Fibroblast of lung (primary cell): ENCODE measurements around the gene TIAM2. TPM values are rescaled to one million over a fixed set of nuclear protein-coding genes. Genes with fewer than 3 reads are reported as not detected.
"Not testable (repeated sequence)": the region's sequence is repeated elsewhere in the genome, so short reads cannot be mapped to it uniquely, and the experiment has no call there.

Source experiments
- DNase-seq, 2 donors: peaks; one replicate each; pipeline versions ENCODE4 v3.0.0 to v3.0.0-alpha.2; 2010; ENCODE audit warnings: low read depth in 2 of 2
- H2AFZ ChIP-seq: 2 replicates; pipeline ENCODE4 v1.5.1; 2012; ENCODE audit warnings: low read length, control low read depth, inconsistent platforms
- H3K27ac ChIP-seq: 2 replicates; pipeline ENCODE4 v1.5.1; 2011; ENCODE audit warnings: low read length, control low read depth; ENCODE audit not compliant: insufficient read depth
- H3K27me3 ChIP-seq: 2 replicates; pipeline ENCODE4 v1.5.1; 2011; ENCODE audit warnings: mild to moderate bottlenecking, low read length; ENCODE audit not compliant: control insufficient read depth, insufficient read depth
- H3K36me3 ChIP-seq: 2 replicates; pipeline ENCODE4 v1.5.1; 2011; ENCODE audit warnings: low read length; ENCODE audit not compliant: control insufficient read depth, insufficient read depth
- H3K4me1 ChIP-seq: 2 replicates; pipeline ENCODE4 v1.5.1; 2011; ENCODE audit warnings: low read length; ENCODE audit not compliant: control insufficient read depth, insufficient read depth; ENCODE audit errors: extremely low read depth
- H3K4me2 ChIP-seq: 2 replicates; pipeline ENCODE4 v1.5.1; 2011; ENCODE audit warnings: low read length, control low read depth; ENCODE audit not compliant: insufficient read depth; ENCODE audit errors: extremely low read depth
- H3K4me3 ChIP-seq, 4 experiments: fragments of 200-600 bp in 1 of 4; sonication (generic) in 1 of 4; replicated peaks in 1 of 4; 2 replicates each; pipeline ENCODE4 v1.5.1; 2011 to 2016; ENCODE audit warnings: low read length in 4 of 4, low read depth in 3 of 4, mild to moderate bottlenecking in 3 of 4, control low read depth in 2 of 4, inconsistent platforms in 1 of 4, mixed read lengths in 1 of 4; ENCODE audit not compliant: insufficient read depth in 1 of 4; ENCODE audit errors: control extremely low read depth in 1 of 4
- H3K79me2 ChIP-seq: 2 replicates; pipeline ENCODE4 v1.5.1; 2012; ENCODE audit warnings: mild to moderate bottlenecking, low read length, inconsistent platforms; ENCODE audit not compliant: control insufficient read depth, insufficient read depth
- H3K9ac ChIP-seq: 2 replicates; pipeline ENCODE4 v1.5.1; 2011; ENCODE audit warnings: mild to moderate bottlenecking, low read length, control low read depth; ENCODE audit not compliant: insufficient read depth
- H3K9me3 ChIP-seq: 2 replicates; pipeline ENCODE4 v1.5.1; 2012; ENCODE audit warnings: low read depth, low read length; ENCODE audit not compliant: control insufficient read depth, insufficient read depth
- H4K20me1 ChIP-seq: 2 replicates; pipeline ENCODE4 v1.5.1; 2011; ENCODE audit warnings: low read length; ENCODE audit not compliant: control insufficient read depth, insufficient read depth; ENCODE audit errors: extremely low read depth
- EZH2 ChIP-seq: IDR thresholded peaks from 2 replicates; pipeline ENCODE4 v1.5.1; 2012; ENCODE audit warnings: low read length, control low read depth, mild to moderate bottlenecking; ENCODE audit errors: missing control alignments
- polyA plus RNA-seq, 2 donors: library from polyadenylated mRNA; depleted of rRNA in 1 of 2; stranded (reverse) in 1 of 2; unstranded in 1 of 2; fragments of >200 nt; gene quantifications; 2 replicates each; pipeline ENCODE4 v1.2.1, GENCODE V29; 2011 to 2012; ENCODE audit warnings: missing spikeins in 1 of 2
- total RNA-seq: library from RNA; depleted of rRNA; stranded (reverse); fragments of >200 nt; gene quantifications from 2 replicates; pipeline ENCODE4 v1.2.1, GENCODE V29; 2014
- TF ChIP-seq, protein P1 (sequence below), 2 donors: IDR thresholded peaks in 1 of 2; conservative IDR thresholded peaks in 1 of 2; 1 replicate in 1 of 2; 2 replicates in 1 of 2; pipeline ENCODE4 v1.5.1; 2011 to 2012; ENCODE audit warnings: low read length in 2 of 2, control low read depth in 1 of 2, inconsistent platforms in 1 of 2, low read depth in 1 of 2, mild to moderate bottlenecking in 1 of 2

Gene TIAM2
- total and polyA plus RNA-seq, 2 donors (not counting 1 experiment from before 2014, with no cell fraction given): 6.2 to 11.2 TPM

DNA sequence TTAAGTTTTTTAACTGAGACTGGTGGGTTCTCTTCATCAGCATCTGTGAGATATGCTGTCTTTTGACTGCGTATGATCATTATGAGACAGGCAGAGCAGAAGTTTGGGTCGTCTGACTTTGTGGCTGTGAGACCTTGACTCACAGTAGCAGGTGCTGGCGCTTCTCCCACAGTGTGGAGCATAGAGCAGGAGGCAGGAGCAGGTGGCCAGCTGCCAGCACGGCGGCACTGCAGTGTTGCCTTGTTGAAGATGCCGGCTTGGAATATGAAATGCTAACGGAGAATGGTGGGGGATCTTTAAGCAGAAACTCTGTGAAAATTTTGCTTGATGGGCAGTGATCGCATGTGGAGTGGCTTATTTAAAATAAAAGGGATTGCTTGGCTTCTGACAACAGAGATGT is 105.0 kb downstream of the TIAM2 start:
- Histone ChIP-seq H2AFZ (no peak overlapping the region), H3K9ac (no peak overlapping the region), H3K27ac (no peak overlapping the region), H3K4me3 (no peak overlapping the region), H4K20me1 (no peaks in the 10 kb centered on the region), H3K27me3 (no peaks in the 10 kb centered on the region), H3K4me2 (no peak overlapping the region), H3K4me1 (no peaks in the 10 kb centered on the region), H3K79me2 (no peaks in the 10 kb centered on the region), H3K36me3 (no peaks in the 10 kb centered on the region), H3K9me3 (no peaks in the 10 kb centered on the region)
- TF ChIP-seq EZH2: no peak
- TF ChIP-seq, protein P1, sequence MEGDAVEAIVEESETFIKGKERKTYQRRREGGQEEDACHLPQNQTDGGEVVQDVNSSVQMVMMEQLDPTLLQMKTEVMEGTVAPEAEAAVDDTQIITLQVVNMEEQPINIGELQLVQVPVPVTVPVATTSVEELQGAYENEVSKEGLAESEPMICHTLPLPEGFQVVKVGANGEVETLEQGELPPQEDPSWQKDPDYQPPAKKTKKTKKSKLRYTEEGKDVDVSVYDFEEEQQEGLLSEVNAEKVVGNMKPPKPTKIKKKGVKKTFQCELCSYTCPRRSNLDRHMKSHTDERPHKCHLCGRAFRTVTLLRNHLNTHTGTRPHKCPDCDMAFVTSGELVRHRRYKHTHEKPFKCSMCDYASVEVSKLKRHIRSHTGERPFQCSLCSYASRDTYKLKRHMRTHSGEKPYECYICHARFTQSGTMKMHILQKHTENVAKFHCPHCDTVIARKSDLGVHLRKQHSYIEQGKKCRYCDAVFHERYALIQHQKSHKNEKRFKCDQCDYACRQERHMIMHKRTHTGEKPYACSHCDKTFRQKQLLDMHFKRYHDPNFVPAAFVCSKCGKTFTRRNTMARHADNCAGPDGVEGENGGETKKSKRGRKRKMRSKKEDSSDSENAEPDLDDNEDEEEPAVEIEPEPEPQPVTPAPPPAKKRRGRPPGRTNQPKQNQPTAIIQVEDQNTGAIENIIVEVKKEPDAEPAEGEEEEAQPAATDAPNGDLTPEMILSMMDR (conservative IDR thresholded peaks at IDR 0.05 in 1 of 2, IDR thresholded peaks at IDR 0.05 in 1 of 2; ENCODE audit: low read depth in 1 of 2, low read length in 2 of 2): no peak
- peak in 1 of 2 donors; percentile 89 for DNase-seq

DNA sequence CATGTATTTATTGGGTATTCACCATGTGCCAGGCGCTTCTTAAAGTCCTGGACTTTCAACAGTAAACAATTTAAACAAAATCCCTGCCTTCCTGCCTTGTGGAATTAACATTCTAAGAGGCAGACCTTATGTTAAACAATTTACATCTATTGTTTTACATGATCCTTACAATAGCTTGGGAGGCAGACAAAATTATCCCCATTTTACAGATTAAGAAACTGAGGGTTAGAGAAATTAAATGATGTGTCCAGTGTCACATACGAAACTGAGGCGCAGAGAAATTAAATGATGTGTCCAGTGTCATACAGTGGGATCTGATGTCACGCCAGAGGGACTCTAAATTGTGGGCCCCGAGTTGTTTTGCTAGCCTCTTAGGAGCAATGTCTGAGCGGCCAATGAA is 105.5 kb downstream of the TIAM2 start:
- no peak overlapping the region for H3K27ac ChIP-seq
- no peaks in the 10 kb centered on the region for H3K27me3 ChIP-seq
- no peak overlapping the region for H3K4me3 ChIP-seq
- no peaks in the 10 kb centered on the region for H3K79me2 ChIP-seq
- H2AFZ ChIP-seq: no peak overlapping the region
- TF ChIP-seq EZH2: no peak
- TF ChIP-seq, protein P1 (conservative IDR thresholded peaks at IDR 0.05 in 1 of 2, IDR thresholded peaks at IDR 0.05 in 1 of 2; ENCODE audit: low read depth in 1 of 2, low read length in 2 of 2): no peak
- no peaks in the 10 kb centered on the region for H4K20me1 ChIP-seq
- H3K36me3 ChIP-seq: no peaks in the 10 kb centered on the region
- H3K4me1 ChIP-seq: no peaks in the 10 kb centered on the region
- H3K9me3 ChIP-seq: no peaks in the 10 kb centered on the region
- H3K4me2 ChIP-seq: no peak overlapping the region
- H3K9ac ChIP-seq: no peak overlapping the region
- no peak for DNase-seq

DNA sequence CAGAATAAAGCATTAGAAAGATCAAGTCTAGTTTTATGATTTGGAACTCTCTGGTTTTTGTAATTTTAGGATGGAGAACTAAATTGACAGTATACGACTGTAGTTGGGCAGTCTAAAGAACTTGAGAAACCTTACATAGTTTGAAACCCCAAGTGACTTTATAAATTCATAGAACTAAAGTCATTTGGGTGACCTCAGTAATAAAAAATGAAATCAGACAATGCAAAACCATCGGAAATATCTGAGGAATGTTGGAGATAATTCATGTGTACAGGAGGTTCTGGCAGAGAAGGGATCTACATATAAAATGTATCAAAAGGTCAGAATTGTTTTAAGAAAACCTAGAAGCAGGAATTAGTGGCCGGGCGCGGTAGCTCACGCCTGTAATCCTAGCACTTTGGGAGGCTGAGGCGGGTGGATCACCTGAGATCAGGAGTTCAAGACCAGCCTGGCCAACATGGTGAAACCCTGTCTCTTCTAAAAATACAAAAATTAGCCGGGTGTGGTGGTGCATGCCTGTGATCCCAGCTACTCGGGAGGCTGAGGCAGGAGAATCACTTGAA is 108.0 kb downstream of the TIAM2 start:
- H3K27ac ChIP-seq, H3K4me1 ChIP-seq, H3K9ac ChIP-seq, H3K4me2 ChIP-seq, H3K4me3 ChIP-seq, H3K9me3 ChIP-seq, H3K27me3 ChIP-seq, H2AFZ ChIP-seq, H3K36me3 ChIP-seq, H4K20me1 ChIP-seq, H3K79me2 ChIP-seq: not testable (repeated sequence)
- DNase-seq: peak in 1 of 2 donors; percentile 89
